H1 (cell line): ENCODE results near the gene LIMA1. TPM values are rescaled to one million over a fixed set of nuclear protein-coding genes. Genes with fewer than 3 reads are reported as not detected.

Source experiments
- ASH2L ChIP-seq: fragments of 200-600, 300-600 bp; sonication (generic); IDR thresholded peaks from one replicate; pipeline ENCODE4 v1.7.1; 2017; ENCODE audit warnings: low read length
- HDAC2 ChIP-seq, 2 experiments: fragments of 300-600 bp in 1 of 2; sonication (generic) in 1 of 2; IDR thresholded peaks; 2 replicates each; pipeline ENCODE4 v1.6.1; 2011 to 2012; ENCODE audit warnings: low read depth in 2 of 2, low read length in 2 of 2, mild to moderate bottlenecking in 2 of 2, moderate library complexity in 2 of 2, borderline replicate concordance in 1 of 2, inconsistent platforms in 1 of 2
- JUND ChIP-seq: IDR thresholded peaks from 2 replicates; pipeline ENCODE4 v1.6.1; 2011; ENCODE audit warnings: mild to moderate bottlenecking, improper control_type of control experiment, low read length
- TBP ChIP-seq: IDR thresholded peaks from 2 replicates; pipeline ENCODE4 v1.6.1; 2011; ENCODE audit warnings: low read depth, low read length, improper control_type of control experiment
- polyA plus RNA-seq, 7 experiments: library from polyadenylated mRNA; depleted of rRNA in 3 of 7; stranded (reverse) in 5 of 7; unstranded in 2 of 7; fragments of >200 nt in 5 of 7; fragments of 200-250 nt in 2 of 7; gene quantifications; 1 replicate in 5 of 7; 2 replicates in 1 of 7; 4 replicates in 1 of 7; pipeline versions ENCODE4 v1.2.1 to v1.2.3, GENCODE V29; 2011 to 2013; ENCODE audit warnings: missing spikeins in 2 of 7, mixed read lengths in 2 of 7
- total RNA-seq: library from RNA; stranded (reverse); fragmentation: NEBNext Ultra II Directional; extraction: Animal tissue kit (Norgen Biotek cat#: 25700); gene quantifications from 2 replicates; pipeline ENCODE4 v1.2.1, GENCODE V29; 2021
- TF ChIP-seq, protein P1 (sequence below): IDR thresholded peaks from 2 replicates; pipeline ENCODE4 v1.6.1; 2012; ENCODE audit warnings: inconsistent platforms

Gene LIMA1
- total and polyA plus RNA-seq, 2 of the 8 experiments (the other 6 are each of a cell fraction or from before 2014, with no cell fraction given), result 12.7 to 47.6 TPM

DNA sequence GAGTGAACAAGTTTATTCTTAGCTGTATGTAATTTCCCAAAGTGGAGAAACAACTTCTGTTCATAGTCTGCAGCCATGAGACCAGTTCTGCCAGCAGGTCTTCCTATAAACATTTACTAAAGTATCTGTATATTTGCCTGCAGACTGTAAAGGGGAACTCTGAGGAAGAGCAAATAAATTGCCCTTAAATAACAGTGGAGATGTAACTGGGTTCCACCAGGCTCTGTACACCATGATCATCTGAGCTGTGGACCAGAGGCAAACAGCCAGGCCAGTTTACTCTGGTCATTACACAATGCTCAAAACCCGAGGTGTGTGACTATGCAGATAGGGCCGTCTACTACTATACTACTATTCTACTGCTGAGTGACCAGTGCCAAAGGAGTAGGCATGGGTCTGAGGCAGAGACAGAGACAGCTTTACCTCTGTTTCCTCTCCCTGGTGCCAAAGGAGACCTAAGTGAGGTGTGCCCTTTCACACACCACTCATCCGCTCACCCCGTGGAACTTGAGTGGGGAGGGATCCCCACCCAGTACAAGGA, 95.0 kb downstream of the LIMA1 start (continued):
- TF ChIP-seq HDAC2 (IDR thresholded peaks at IDR 0.05; ENCODE audit: borderline replicate concordance in 1 of 2, low read depth in 2 of 2, low read length in 2 of 2) (no peak), ASH2L (no peak), JUND (no peak), TBP (no peak)
- TF ChIP-seq, protein P1, sequence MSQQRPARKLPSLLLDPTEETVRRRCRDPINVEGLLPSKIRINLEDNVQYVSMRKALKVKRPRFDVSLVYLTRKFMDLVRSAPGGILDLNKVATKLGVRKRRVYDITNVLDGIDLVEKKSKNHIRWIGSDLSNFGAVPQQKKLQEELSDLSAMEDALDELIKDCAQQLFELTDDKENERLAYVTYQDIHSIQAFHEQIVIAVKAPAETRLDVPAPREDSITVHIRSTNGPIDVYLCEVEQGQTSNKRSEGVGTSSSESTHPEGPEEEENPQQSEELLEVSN, result no peak
